GM20000 (cell line): ENCODE measurements around the gene TLE5.

Experiments
- DNase-seq: peaks from one replicate; pipeline ENCODE4 v3.0.0; 2012; ENCODE audit warnings: low spot score
- CTCF ChIP-seq: IDR thresholded peaks from 2 replicates; pipeline ENCODE4 v1.5.1; 2012; ENCODE audit warnings: mild to moderate bottlenecking, control low read depth; ENCODE audit errors: extremely low read depth, missing control alignments

The TLE5 gene, protein sequence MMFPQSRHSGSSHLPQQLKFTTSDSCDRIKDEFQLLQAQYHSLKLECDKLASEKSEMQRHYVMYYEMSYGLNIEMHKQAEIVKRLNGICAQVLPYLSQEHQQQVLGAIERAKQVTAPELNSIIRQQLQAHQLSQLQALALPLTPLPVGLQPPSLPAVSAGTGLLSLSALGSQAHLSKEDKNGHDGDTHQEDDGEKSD

DNA sequence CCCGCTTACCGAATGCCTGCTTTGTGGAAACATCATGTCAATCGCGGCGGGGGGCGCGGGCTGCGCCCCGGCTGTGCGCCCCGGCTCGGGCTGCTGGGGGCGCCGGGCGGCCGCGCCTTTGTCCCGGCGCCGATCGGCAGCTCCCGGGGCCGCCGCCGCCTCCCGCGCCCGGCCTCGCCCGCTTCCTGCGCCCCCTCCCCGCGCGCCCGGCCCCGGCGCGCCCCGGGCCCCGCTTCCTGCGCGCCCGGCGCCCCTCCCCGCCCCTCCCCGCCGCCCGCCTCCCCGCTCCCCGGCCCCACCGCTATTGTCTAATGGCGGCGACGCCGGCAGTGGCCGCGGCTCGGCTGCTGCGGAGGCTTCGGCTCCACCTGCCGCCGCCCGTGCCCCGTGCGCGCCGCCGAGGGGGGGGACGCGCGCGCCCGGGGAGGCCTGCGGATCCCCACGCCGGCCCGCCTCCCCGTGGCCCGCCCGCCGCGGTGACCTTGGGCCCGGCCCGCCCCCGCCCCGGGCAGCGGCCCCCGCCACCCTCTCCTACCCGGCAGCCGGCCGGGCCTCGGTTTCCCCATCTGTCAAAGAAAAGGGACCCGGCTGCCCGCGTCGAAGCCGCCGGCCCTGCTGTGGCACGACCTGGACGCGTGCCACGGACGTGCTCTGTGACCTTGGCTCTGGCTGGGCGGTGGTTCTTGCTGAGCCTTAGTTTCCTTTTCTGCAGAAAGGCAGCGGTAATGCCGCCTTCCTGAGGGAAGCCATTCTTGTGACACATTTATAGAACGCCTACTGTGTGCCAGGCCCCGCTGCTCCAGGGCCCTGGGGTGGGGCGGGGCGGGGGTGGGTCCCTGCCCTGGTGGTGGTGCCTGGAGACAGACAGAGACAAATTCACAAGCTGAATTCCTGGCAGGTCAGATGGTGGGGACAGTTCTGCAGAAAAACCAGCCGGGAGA is at the start of gene TLE5:
Gene TLE5, minus strand, starts transcription at position 331 of the 941 bp plus-strand sequence. Its CDS starts 295 bp downstream, at position 36.
- DNase-seq: peak; percentile 95
- TF ChIP-seq CTCF: no peak

GRCh38 chr19:3111586-3112247 is 49.4 kb upstream of the TLE5 start:
- no peak for DNase-seq
- no peak for TF ChIP-seq CTCF

- TF ChIP-seq CTCF: no peak
- DNase-seq: no peak
Measured at GRCh38 chr19:3110126-3110825, 48.0 kb upstream of the TLE5 start.

DNA sequence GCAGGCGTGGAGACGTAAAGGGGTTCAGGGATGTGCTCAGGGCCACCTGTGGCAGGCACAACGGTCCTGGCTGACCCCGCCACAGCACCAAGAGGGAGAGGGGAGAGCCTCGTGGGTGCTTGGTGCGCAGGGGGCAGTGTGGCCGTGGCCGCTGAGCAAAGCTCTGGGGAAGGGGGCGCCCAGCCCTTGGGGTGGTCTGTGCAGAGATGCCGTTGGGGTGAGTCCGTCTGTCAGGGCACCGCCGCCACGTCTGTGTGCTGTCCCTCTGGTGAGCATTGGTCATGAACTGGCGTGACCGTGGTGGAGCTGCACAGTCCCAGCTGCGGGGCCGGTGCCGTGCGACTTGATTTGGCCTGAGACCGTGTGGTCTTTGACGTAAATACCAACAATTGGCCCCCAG is 47.2 kb upstream of the TLE5 start:
- TF ChIP-seq CTCF: no peak
- no peak for DNase-seq

- DNase-seq: peak; percentile 85
- peak; percentile 90 for TF ChIP-seq CTCF
Measured at GRCh38 chr19:3108775-3109174, 46.5 kb upstream of the TLE5 start.

- TF ChIP-seq CTCF: no peak
- no peak for DNase-seq
Measured at GRCh38 chr19:3107658-3108057, 45.4 kb upstream of the TLE5 start.
